ENCODE results near the gene TBC1D22A.

DNA sequence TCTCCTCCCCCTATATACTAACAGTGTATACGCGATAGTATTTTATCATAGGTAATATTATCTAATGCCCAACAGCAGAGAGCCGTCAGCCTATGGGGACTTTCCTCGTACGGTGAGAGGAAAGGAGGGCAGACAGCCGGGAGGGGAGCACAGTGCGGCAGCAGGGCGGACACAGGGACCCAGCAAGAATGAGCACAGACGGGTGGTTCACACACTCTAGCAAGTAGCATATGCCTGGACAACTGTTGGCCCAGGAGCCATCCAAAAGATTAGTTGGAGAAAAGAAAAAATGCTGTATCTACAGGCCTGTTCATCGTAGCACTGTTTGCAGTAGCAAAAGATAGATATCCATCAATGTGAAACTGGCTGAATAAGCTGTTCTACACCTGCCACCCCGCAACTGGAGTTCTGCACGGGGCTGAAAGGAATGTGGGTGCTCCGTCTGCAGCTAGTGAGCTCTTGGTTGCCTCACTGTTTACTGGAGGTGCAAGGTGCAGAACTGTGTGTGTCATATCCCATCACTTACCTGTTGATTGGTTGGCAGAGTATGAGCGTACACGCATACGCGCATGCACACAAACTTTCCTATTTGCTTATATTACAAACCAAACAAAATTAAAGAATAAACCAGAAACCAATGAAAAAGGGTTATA, 324.3 kb downstream of the TBC1D22A start:
- TF ChIP-seq, protein P1, sequence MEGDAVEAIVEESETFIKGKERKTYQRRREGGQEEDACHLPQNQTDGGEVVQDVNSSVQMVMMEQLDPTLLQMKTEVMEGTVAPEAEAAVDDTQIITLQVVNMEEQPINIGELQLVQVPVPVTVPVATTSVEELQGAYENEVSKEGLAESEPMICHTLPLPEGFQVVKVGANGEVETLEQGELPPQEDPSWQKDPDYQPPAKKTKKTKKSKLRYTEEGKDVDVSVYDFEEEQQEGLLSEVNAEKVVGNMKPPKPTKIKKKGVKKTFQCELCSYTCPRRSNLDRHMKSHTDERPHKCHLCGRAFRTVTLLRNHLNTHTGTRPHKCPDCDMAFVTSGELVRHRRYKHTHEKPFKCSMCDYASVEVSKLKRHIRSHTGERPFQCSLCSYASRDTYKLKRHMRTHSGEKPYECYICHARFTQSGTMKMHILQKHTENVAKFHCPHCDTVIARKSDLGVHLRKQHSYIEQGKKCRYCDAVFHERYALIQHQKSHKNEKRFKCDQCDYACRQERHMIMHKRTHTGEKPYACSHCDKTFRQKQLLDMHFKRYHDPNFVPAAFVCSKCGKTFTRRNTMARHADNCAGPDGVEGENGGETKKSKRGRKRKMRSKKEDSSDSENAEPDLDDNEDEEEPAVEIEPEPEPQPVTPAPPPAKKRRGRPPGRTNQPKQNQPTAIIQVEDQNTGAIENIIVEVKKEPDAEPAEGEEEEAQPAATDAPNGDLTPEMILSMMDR (conservative IDR thresholded peaks at IDR 0.05; ENCODE audit: low read depth, low read length), result no peak
- TF ChIP-seq EZH2phosphoT487 (IDR thresholded peaks at IDR 0.05; ENCODE audit: borderline replicate concordance, low read length), result no peak

Measured in PC-3 (cell line).